HG03175 (cell line): ENCODE results near the gene RAPGEF2.
"Not testable (repeated sequence)": the region's sequence is repeated elsewhere in the genome, so short reads cannot be mapped to it uniquely, and the experiment has no call there.

Experiments used
- ATAC-seq: cut with Tn5 transposase; IDR thresholded peaks from one replicate; pipeline ENCODE4 v1.9.1; 2021; ENCODE audit warnings: mild to moderate bottlenecking, moderate library complexity; ENCODE audit not compliant: unreplicated experiment

Gene RAPGEF2, protein sequence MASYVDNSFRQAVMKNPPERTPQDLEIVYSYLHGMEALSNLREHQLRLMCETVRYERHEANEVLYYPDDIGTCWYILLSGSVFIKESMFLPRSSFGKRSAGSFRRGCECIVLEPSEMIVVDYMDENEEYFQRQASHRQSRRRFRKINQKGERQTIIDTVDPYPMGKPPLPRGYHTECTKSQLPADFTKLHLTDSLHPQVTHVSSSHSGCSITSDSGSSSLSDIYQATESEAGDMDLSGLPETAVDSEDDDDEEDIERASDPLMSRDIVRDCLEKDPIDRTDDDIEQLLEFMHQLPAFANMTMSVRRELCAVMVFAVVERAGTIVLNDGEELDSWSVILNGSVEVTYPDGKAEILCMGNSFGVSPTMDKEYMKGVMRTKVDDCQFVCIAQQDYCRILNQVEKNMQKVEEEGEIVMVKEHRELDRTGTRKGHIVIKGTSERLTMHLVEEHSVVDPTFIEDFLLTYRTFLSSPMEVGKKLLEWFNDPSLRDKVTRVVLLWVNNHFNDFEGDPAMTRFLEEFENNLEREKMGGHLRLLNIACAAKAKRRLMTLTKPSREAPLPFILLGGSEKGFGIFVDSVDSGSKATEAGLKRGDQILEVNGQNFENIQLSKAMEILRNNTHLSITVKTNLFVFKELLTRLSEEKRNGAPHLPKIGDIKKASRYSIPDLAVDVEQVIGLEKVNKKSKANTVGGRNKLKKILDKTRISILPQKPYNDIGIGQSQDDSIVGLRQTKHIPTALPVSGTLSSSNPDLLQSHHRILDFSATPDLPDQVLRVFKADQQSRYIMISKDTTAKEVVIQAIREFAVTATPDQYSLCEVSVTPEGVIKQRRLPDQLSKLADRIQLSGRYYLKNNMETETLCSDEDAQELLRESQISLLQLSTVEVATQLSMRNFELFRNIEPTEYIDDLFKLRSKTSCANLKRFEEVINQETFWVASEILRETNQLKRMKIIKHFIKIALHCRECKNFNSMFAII (N-terminal part only)

DNA sequence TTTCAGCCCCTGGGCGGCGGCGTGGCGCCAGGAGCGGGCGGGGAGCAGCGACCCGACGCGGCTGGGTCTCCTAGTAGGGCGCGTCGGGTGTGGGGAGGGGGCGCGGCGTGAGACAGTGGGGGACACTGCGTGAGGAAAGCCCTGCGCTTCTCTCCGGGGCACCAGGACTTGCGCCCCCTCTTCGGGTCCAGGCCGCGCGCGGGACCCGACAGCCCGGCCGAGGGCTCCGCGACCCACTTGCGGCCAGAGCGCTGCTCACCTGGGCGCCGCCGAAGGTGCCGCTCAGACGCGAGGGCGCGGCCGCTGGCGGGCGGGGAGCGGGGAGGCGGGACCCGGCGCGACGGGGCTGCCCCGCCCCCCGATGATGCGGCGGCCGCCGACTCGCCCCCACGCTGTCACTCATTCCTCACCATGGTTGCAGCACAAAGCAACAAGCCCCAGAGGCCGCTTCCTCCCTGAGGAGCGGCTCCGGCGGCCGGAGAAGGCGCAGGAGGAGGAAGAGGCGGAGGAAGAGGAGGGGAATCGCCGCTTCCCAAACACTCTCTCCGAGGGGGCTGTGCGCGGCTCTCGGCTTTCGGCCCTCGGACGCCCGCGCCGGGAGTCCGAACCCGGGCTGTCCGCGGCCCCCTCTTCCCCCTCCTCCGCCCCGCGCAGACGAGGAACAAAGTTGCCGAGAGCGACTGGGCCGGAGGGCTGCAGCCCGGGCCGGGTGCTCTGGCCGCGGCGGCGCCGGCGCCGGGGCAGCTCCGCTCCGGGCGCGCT lies at the start of gene RAPGEF2:
Gene RAPGEF2 (plus strand): TSS at position 458 of the 762 bp plus-strand sequence. CDS start 1,084 bp downstream, outside the sequence.
- peak; percentile 79 for ATAC-seq

DNA sequence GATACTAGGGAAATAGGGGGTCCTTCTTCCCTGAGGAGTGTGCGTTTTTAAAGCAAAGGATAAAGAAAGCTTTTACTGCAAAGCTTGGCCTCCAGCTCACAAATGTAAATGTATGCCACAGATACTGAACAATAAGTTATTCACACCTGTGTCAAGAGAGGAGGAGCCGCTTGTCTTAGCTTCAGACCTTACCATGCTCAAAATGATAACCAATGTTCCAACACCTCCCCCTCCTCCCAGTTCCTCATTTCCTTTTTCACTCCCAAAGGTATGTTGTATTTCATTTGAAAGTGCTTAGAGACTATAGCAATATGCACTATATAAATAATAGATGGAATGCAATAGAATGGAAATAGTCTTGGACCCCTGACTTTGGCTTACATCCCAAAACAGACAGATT lies 47.0 kb upstream of the RAPGEF2 start:
- no peak for ATAC-seq

DNA sequence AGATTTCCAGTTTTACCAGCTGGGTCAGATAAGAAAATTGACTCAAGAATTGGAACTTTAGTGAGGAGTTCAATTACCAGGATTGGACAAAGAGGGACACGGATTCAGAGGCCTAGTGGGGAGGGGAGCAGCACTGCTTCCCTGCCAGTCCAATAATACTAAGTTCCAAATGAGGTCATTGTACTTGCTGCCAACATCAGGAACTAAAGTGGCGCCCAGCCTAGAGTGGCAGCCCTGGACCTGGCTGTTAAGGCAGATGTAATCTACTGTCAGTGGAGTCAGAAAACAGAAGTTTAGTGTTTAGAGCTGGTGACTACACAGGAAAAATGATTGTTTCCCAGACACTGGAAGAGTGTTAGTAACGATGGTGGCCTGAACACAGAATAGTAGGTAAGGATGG lies 42.7 kb upstream of the RAPGEF2 start:
- ATAC-seq, result no peak

GRCh38 chr4:159062381-159062780 lies 40.5 kb upstream of the RAPGEF2 start:
- no peak for ATAC-seq

GRCh38 chr4:159065513-159066240 lies 37.2 kb upstream of the RAPGEF2 start:
- ATAC-seq, result no peak

DNA sequence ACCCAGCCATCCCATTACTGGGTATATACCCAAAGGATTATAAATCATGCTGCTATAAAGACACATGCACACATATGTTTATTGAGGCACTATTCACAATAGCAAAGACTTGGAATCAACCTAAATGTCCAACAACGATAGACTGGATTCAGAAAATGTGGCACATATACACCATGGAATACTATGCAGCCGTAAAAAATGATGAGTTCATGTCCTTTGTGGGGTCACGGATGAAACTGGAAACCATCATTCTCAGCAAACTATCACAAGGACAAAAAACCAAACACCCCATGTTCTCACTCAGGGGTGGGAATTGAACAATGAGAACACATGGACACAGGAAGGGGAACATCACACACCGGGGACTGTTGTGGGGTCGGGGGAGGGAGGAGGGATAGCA lies 34.7 kb upstream of the RAPGEF2 start:
- not testable (repeated sequence) for ATAC-seq

- no peak for ATAC-seq
These were observed 33.0 kb upstream of the RAPGEF2 start for GRCh38 chr4:159069922-159070321.

- no peak for ATAC-seq
These were observed 32.1 kb upstream of the RAPGEF2 start for GRCh38 chr4:159070742-159071141.

DNA sequence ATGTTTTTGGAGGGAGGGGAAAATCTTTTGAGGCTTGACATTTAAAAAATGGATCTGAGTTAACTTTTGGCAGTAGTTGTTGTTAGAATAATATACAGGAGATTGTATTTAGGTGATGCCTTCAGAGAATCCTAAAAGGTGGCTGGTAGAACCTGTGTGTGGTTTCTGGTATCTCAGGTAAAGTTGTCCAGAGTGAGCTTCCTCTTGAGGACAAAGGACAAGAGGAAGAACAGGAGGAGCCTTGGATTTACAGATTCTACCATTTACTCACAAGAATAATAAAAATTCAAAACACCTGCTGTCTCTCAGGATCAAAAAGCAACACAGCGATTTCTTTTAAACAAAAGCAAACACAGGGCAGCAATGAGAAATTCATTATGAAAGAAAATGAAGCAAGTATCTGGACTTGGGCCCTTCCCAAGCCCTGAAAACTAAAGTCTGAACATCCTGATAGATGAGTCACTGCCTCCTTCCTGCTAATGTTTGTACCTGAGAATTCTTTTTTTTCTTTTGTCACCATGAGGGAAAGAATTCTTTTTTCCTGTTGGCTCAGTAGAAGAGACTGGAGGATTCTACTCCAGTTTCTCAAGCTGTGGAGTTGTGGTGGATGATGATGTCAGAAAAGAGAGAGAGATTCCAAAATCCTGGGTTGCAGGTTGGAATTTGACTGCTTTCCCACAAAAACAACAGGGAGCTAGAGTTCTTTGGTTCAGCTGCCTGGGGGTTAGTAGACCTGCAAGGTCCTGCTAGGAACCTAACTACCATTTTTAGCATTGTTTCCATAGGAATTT lies 31.5 kb upstream of the RAPGEF2 start:
- ATAC-seq, result no peak

- ATAC-seq, result no peak
These were observed 30.7 kb upstream of the RAPGEF2 start for GRCh38 chr4:159071969-159072765.

DNA sequence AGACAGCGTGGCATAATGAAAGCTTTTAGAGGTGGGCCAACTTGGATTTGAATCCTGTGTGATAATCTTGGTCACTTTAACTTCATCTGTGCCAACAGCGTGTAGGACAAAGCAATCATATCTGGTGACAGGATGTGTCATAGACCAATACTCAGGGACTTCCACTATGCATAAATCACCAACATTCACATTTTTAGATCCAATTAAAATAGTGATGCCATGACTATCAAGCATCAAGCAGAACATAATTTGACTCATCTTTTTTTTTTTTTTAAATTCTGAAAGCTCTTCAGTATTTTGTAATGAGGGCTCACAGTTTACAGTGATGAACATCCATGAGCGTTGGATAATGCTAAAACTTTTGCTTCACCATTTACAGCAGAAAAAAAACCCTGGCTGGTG lies 27.3 kb upstream of the RAPGEF2 start:
- ATAC-seq, result no peak

GRCh38 chr4:159077018-159077417 lies 25.9 kb upstream of the RAPGEF2 start:
- not testable (repeated sequence) for ATAC-seq

- peak; percentile 99 for ATAC-seq
These were observed 25.0 kb upstream of the RAPGEF2 start for GRCh38 chr4:159077702-159078495.

DNA sequence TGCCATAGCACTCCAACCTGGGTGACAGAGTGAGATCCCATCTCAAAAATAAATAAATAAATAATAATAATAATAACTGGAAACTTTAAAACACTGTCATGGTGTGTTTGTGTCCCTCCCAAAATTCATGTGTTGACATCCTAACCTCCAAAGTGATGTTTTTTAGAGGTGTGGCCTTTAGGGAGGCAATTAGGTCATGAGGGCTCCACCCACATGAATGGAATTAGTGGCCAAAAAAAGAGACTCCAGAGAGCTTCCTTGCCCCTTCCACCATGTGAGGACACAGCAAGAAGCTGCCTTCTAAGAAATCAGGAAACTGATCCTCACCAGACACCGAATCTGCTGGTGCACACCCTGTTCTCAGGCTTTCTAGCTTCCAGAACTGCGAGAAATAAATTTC lies 23.8 kb upstream of the RAPGEF2 start:
- ATAC-seq, result no peak

DNA sequence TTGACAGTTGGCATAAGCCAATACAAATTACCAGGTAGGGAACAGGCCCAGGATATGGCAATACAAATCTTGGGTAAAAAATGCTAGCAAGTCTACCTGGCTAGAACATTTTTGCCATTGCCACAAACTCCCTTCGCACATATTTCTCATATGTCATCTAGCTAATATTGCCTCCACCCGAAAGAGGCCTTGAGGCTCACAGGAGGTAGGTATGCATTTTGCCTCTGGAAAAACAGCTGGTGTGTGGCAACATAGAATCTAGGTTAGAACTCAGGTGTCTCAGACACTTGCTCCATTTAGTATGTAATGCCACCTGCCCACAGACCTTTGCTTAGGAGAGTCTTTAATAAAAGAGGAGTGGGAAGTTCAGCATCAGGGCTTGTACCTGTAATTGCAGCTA lies 16.3 kb upstream of the RAPGEF2 start:
- ATAC-seq, result no peak

DNA sequence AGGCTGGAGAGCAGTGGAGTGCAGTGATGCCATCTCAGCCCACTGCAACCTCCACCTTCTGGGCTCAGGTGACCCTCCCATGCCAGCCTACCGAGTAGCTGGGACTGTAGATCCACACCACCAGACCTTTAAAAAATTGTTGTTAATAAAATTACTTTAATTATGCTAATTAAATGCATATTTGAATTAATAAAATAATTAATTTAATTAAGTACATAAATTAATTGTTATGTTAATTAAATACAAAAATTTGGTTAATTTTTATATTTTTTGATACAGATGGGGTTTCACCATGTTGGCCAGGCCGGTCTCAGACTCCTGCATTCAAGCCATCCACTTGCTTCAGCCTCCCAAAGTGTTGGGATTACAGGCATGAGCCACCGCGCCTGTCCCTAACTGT lies 12.6 kb upstream of the RAPGEF2 start:
- no peak for ATAC-seq

- not testable (repeated sequence) for ATAC-seq
These were observed 8.7 kb upstream of the RAPGEF2 start for GRCh38 chr4:159094156-159094555.

GRCh38 chr4:159096434-159096833 lies 6.4 kb upstream of the RAPGEF2 start:
- ATAC-seq, result no peak
